ENCODE results near the gene FLT3.

- no peak for TF ChIP-seq CTCF (IDR thresholded peaks at IDR 0.05)
- TF ChIP-seq POLR2A (IDR thresholded peaks at IDR 0.05), result no peak
Measured at GRCh38 chr13:27965740-27966640, 134.4 kb downstream of the FLT3 start.
